ENCODE data around the gene ANO2. TPM values are rescaled to one million over a fixed set of nuclear protein-coding genes. Genes with fewer than 3 reads are reported as not detected.

The ANO2 gene
- polyA plus RNA-seq, 1 donor from 2014 or later: 1.8 TPM

GRCh38 chr12:5581019-5581418, 364.0 kb downstream of the ANO2 start:
- Histone ChIP-seq H3K9me2 (ENCODE audit: insufficient read depth, low read length) (no peaks in the 10 kb centered on the region), H3F3A (ENCODE audit: insufficient read depth, low read length, poor library complexity, severe bottlenecking) (no peaks in the 10 kb centered on the region), H3K27me3 (ENCODE audit: insufficient read depth, low read depth, low read length) (no peaks in the 10 kb centered on the region), H2AFZ (ENCODE audit: low read depth, low read length) (no peak overlapping the region), H3K79me2 (replicated peaks; ENCODE audit: insufficient read depth, low read length) (no peaks in the 10 kb centered on the region), H3K9me3 (ENCODE audit: low read length) (no peaks in the 10 kb centered on the region), H3K4me2 (ENCODE audit: low read length) (no peak overlapping the region), H3K27ac (ENCODE audit: low read length) (no peak overlapping the region), H3K36me3 (ENCODE audit: insufficient read depth, low read length) (no peaks in the 10 kb centered on the region), H3K4me3 (ENCODE audit: low read length) (no peak overlapping the region), H4K20me1 (ENCODE audit: insufficient read depth) (no peaks in the 10 kb centered on the region), H3K9ac (ENCODE audit: low read length) (no peak overlapping the region)
- TF ChIP-seq, protein P1, sequence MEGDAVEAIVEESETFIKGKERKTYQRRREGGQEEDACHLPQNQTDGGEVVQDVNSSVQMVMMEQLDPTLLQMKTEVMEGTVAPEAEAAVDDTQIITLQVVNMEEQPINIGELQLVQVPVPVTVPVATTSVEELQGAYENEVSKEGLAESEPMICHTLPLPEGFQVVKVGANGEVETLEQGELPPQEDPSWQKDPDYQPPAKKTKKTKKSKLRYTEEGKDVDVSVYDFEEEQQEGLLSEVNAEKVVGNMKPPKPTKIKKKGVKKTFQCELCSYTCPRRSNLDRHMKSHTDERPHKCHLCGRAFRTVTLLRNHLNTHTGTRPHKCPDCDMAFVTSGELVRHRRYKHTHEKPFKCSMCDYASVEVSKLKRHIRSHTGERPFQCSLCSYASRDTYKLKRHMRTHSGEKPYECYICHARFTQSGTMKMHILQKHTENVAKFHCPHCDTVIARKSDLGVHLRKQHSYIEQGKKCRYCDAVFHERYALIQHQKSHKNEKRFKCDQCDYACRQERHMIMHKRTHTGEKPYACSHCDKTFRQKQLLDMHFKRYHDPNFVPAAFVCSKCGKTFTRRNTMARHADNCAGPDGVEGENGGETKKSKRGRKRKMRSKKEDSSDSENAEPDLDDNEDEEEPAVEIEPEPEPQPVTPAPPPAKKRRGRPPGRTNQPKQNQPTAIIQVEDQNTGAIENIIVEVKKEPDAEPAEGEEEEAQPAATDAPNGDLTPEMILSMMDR (IDR thresholded peaks at IDR 0.05; ENCODE audit: poor library complexity, severe bottlenecking): no peak
- TF ChIP-seq TAF1 (IDR thresholded peaks at IDR 0.05; ENCODE audit: low read depth) (no peak), EZH2 (IDR thresholded peaks at IDR 0.05; ENCODE audit: borderline replicate concordance, insufficient read depth, low read length, poor library complexity, severe bottlenecking) (no peak), RAD21 (conservative IDR thresholded peaks at IDR 0.05) (no peak), POLR2AphosphoS5 (IDR thresholded peaks at IDR 0.05) (no peak), MXI1 (conservative IDR thresholded peaks at IDR 0.05; ENCODE audit: poor library complexity, severe bottlenecking) (no peak), EP300 (conservative IDR thresholded peaks at IDR 0.05; ENCODE audit: poor library complexity, severe bottlenecking) (no peak), SMC3 (conservative IDR thresholded peaks at IDR 0.05; ENCODE audit: poor library complexity) (no peak)
- TF ChIP-seq, protein P2, sequence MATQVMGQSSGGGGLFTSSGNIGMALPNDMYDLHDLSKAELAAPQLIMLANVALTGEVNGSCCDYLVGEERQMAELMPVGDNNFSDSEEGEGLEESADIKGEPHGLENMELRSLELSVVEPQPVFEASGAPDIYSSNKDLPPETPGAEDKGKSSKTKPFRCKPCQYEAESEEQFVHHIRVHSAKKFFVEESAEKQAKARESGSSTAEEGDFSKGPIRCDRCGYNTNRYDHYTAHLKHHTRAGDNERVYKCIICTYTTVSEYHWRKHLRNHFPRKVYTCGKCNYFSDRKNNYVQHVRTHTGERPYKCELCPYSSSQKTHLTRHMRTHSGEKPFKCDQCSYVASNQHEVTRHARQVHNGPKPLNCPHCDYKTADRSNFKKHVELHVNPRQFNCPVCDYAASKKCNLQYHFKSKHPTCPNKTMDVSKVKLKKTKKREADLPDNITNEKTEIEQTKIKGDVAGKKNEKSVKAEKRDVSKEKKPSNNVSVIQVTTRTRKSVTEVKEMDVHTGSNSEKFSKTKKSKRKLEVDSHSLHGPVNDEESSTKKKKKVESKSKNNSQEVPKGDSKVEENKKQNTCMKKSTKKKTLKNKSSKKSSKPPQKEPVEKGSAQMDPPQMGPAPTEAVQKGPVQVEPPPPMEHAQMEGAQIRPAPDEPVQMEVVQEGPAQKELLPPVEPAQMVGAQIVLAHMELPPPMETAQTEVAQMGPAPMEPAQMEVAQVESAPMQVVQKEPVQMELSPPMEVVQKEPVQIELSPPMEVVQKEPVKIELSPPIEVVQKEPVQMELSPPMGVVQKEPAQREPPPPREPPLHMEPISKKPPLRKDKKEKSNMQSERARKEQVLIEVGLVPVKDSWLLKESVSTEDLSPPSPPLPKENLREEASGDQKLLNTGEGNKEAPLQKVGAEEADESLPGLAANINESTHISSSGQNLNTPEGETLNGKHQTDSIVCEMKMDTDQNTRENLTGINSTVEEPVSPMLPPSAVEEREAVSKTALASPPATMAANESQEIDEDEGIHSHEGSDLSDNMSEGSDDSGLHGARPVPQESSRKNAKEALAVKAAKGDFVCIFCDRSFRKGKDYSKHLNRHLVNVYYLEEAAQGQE (IDR thresholded peaks at IDR 0.05; ENCODE audit: borderline replicate concordance): no peak

- no peaks in the 10 kb centered on the region for H3F3A ChIP-seq (ENCODE audit: insufficient read depth, low read length, poor library complexity, severe bottlenecking)
These were observed 366.3 kb downstream of the ANO2 start for GRCh38 chr12:5578775-5579174.

More at GRCh38 chr12:5578775-5579174, 366.3 kb downstream of the ANO2 start:
- H3K36me3 ChIP-seq (ENCODE audit: insufficient read depth, low read length): no peaks in the 10 kb centered on the region
- no peak overlapping the region for H3K27ac ChIP-seq (ENCODE audit: low read length)
- H3K9me3 ChIP-seq (ENCODE audit: low read length): no peaks in the 10 kb centered on the region
- H3K27me3 ChIP-seq (ENCODE audit: insufficient read depth, low read depth, low read length): no peaks in the 10 kb centered on the region
- H3K9me2 ChIP-seq (ENCODE audit: insufficient read depth, low read length): no peaks in the 10 kb centered on the region
- no peak overlapping the region for H3K4me2 ChIP-seq (ENCODE audit: low read length)
- H3K79me2 ChIP-seq (replicated peaks; ENCODE audit: insufficient read depth, low read length): no peaks in the 10 kb centered on the region
- H3K4me3 ChIP-seq (ENCODE audit: low read length): no peak overlapping the region
- TF ChIP-seq TAF1 (IDR thresholded peaks at IDR 0.05; ENCODE audit: low read depth) (no peak), MXI1 (conservative IDR thresholded peaks at IDR 0.05; ENCODE audit: poor library complexity, severe bottlenecking) (no peak), RAD21 (conservative IDR thresholded peaks at IDR 0.05) (no peak), POLR2AphosphoS5 (IDR thresholded peaks at IDR 0.05) (no peak), EP300 (conservative IDR thresholded peaks at IDR 0.05; ENCODE audit: poor library complexity, severe bottlenecking) (no peak), EZH2 (IDR thresholded peaks at IDR 0.05; ENCODE audit: borderline replicate concordance, insufficient read depth, low read length, poor library complexity, severe bottlenecking) (no peak), SMC3 (conservative IDR thresholded peaks at IDR 0.05; ENCODE audit: poor library complexity) (no peak)
- TF ChIP-seq, protein P1 (IDR thresholded peaks at IDR 0.05; ENCODE audit: poor library complexity, severe bottlenecking): no peak
- TF ChIP-seq, protein P2 (IDR thresholded peaks at IDR 0.05; ENCODE audit: borderline replicate concordance): no peak
- no peaks in the 10 kb centered on the region for H4K20me1 ChIP-seq (ENCODE audit: insufficient read depth)
- H2AFZ ChIP-seq (ENCODE audit: low read depth, low read length): no peak overlapping the region
- no peak overlapping the region for H3K9ac ChIP-seq (ENCODE audit: low read length)

All from neural cell (in vitro differentiated cells).